Activated CD8-positive, alpha-beta memory T cell treated with anti-CD3 and anti-CD28 coated beads for 36 hours (primary cell): ENCODE data around the gene SLC6A16. TPM values are rescaled to one million over a fixed set of nuclear protein-coding genes. Genes with fewer than 3 reads are reported as not detected.
"Not testable (repeated sequence)": the region's sequence is repeated elsewhere in the genome, so short reads cannot be mapped to it uniquely, and the experiment has no call there.

Experiments used
- CTCF ChIA-PET: fragments of 350-600 bp; sonication (Branson Sonifier 250); formaldehyde crosslinking; loops from one replicate; lab custom pipeline; 2021; ENCODE audit warnings: antibody characterized with exemption; lab: Charles Lee
- POLR2A ChIA-PET: fragments of 350-600 bp; sonication (Branson Sonifier 250); formaldehyde crosslinking; loops from one replicate; lab custom pipeline; 2021; ENCODE audit warnings: antibody characterized with exemption; lab: Charles Lee
- total RNA-seq, 2 experiments: library from RNA; stranded (reverse); gene quantifications; one replicate each; pipeline ENCODE4 v1.2.3, GENCODE V29; 2021

SLC6A16 gene
- total RNA-seq: under 1 TPM; 0.57 to 0.95 TPM

GRCh38 chr19:49324801-49325576 is at the start of gene SLC6A16:
TSS of gene SLC6A16 (minus strand) at chr19:49325191. CDS start at chr19:49311347, 13,844 bp downstream.
- ChIA-PET CTCF (interaction anchor here (1.2 to 1.4 kb wide), 2 partner anchors 23 to 24 kb away, joined by 3 to 4 read pairs; no protein-coding TSS in a partner anchor), POLR2A (no interaction called here)

- CTCF ChIA-PET: interaction anchor here (1.2 kb wide), 1 partner anchor 46 kb away, joined by 3 read pairs; no protein-coding TSS in a partner anchor
- POLR2A ChIA-PET: not testable (repeated sequence)
Measured at GRCh38 chr19:49373174-49373573, 48.2 kb upstream of the SLC6A16 start.

- POLR2A ChIA-PET: no interaction called here
- CTCF ChIA-PET: no interaction called here
Measured at GRCh38 chr19:49371184-49371583, 46.2 kb upstream of the SLC6A16 start.

- POLR2A ChIA-PET: no interaction called here
- CTCF ChIA-PET: no interaction called here
Measured at GRCh38 chr19:49368711-49369358, 43.8 kb upstream of the SLC6A16 start.

- ChIA-PET POLR2A (no interaction called here), CTCF (no interaction called here)
Measured at GRCh38 chr19:49366110-49366509, 41.1 kb upstream of the SLC6A16 start.

- CTCF ChIA-PET: interaction anchor here (0.7 kb wide), 2 partner anchors 64 to 384 kb away, joined by 3 read pairs; no protein-coding TSS in a partner anchor
- POLR2A ChIA-PET: interaction anchor here (0.5 kb wide), 1 partner anchor 131 kb away, joined by 3 read pairs; no protein-coding TSS in a partner anchor
Measured at GRCh38 chr19:49364083-49364737, 39.2 kb upstream of the SLC6A16 start.

GRCh38 chr19:49363268-49364082 is 38.5 kb upstream of the SLC6A16 start, which contains the start of gene DKKL1:
TSS of gene DKKL1 (plus strand) at chr19:49363877. CDS start at chr19:49363999, 122 bp downstream.
- ChIA-PET POLR2A (interaction anchor here (0.5 kb wide), 1 partner anchor 176 kb away, joined by 11 read pairs; no protein-coding TSS in a partner anchor), CTCF (interaction anchor here (0.7 kb wide), 2 partner anchors 65 to 383 kb away, joined by 3 read pairs; no protein-coding TSS in a partner anchor)

GRCh38 chr19:49362929-49363267 is 37.9 kb upstream of the SLC6A16 start:
- POLR2A ChIA-PET: no interaction called here

GRCh38 chr19:49362048-49362928 is 37.3 kb upstream of the SLC6A16 start, which contains the start of gene TEAD2:
TSS of gene TEAD2 (minus strand) at chr19:49362416. CDS start at chr19:49360075, 2,341 bp downstream.
- ChIA-PET CTCF (no interaction called here), POLR2A (interaction anchor here (0.6 kb wide), 1 partner anchor 734 kb away, joined by 4 read pairs; no protein-coding TSS in a partner anchor)

More at GRCh38 chr19:49362929-49363267, 37.9 kb upstream of the SLC6A16 start:
- CTCF ChIA-PET: no interaction called here

GRCh38 chr19:49361438-49362047 is 36.6 kb upstream of the SLC6A16 start:
- POLR2A ChIA-PET: interaction anchor here (0.6 kb wide), 2 partner anchors 109 to 734 kb away, joined by 4 to 6 read pairs; no protein-coding TSS in a partner anchor
- CTCF ChIA-PET: no interaction called here

GRCh38 chr19:49359851-49360820 is 35.1 kb upstream of the SLC6A16 start:
- ChIA-PET POLR2A (no interaction called here), CTCF (no interaction called here)

GRCh38 chr19:49357186-49357585 is 32.2 kb upstream of the SLC6A16 start:
- CTCF ChIA-PET: interaction anchor here (0.7 kb wide), 1 partner anchor 1287 kb away, joined by 4 read pairs; no protein-coding TSS in a partner anchor

GRCh38 chr19:49356382-49356781 is 31.4 kb upstream of the SLC6A16 start:
- ChIA-PET POLR2A (no interaction called here), CTCF (no interaction called here)

More at GRCh38 chr19:49357186-49357585, 32.2 kb upstream of the SLC6A16 start:
- POLR2A ChIA-PET: no interaction called here

GRCh38 chr19:49355909-49356353 is 30.9 kb upstream of the SLC6A16 start:
- CTCF ChIA-PET: no interaction called here

GRCh38 chr19:49349567-49349966 is 24.6 kb upstream of the SLC6A16 start:
- POLR2A ChIA-PET: interaction anchor here (0.7 kb wide), 2 partner anchors 19 to 210 kb away, joined by 5 to 6 read pairs; no protein-coding TSS in a partner anchor
- CTCF ChIA-PET: interaction anchor here (1.4 kb wide), 1 partner anchor 119 kb away, joined by 3 read pairs; no protein-coding TSS in a partner anchor

More at GRCh38 chr19:49355909-49356353, 30.9 kb upstream of the SLC6A16 start:
- POLR2A ChIA-PET: no interaction called here
